SKM-1 treated with dmso at 0.1 percent for 144 hours (cell line): ENCODE data around the gene ADAMTS14.

Source experiments
- DNase-seq: peaks from one replicate; lab custom pipeline; 2025; ENCODE audit not compliant: unreplicated experiment; lab: John Stamatoyannopoulos, UW

ADAMTS14 gene

DNA sequence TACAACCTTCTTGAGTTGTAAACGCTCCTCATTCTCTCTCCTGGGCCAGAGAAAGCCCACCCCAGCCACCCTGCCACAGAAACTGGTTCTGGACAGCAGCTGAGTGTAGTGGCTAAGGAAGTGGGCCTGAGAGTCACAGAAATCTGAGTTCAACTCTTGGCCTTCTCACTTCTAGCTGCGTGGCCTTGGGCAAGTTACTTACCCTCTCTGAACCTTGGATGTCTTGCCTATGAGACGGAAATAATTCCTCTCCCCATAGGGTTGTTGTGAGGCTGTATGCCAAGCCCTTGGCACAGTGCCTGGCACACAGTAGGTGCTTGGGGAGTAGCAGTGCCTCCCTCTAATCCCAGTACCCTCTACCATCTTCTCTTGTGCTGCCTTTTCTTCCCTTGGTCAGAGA lies 51.5 kb downstream of the ADAMTS14 start:
- DNase-seq: no peak

DNA sequence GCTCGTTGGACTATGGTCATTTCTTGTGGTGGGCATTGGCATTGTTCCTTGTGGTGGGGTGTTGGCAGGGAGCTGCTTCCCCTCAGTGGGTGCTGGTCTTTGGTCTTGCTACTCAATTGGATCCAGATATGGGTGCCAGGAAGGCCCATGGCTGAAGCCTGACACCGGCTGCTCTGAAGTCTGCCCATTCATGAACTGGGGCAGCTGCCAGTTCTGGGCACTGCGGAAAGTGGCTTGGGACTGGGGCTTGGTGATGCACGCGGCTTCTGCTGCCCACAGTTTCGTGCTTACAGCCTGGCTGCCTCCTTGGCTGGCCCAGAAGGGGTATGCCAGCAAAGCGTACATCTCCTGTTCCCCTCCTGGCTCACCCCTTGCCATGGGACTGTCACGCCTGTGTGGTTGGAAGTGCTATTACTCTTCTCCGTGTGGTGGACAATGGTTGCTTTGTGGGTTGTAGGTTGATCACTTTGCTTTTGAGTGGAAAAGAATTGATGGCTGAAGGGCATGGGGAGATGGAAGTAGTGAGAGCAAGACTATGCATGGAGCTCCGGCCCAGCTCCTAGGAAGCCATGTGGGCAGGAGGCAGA lies 54.7 kb downstream of the ADAMTS14 start:
- no peak for DNase-seq

DNA sequence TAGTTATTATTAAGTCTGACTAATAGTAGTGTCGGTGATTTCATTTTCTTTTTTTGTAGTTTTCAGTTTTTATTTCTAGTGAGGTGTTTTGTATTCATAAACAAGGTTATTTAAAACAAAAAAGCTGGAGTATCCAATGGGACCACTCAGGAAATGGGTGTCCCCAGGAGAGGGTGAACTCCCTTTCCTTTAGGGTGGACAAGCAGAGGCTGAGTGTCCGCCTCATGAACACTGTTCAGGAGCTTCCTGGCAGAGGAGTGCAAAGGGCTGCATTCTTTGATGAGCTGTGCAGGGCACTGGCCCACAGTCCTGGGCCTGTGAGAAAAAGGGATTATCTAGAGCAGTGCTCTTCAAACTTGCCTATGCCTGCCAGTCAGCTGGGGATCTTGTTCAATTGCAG lies 56.0 kb downstream of the ADAMTS14 start:
- DNase-seq: no peak

DNA sequence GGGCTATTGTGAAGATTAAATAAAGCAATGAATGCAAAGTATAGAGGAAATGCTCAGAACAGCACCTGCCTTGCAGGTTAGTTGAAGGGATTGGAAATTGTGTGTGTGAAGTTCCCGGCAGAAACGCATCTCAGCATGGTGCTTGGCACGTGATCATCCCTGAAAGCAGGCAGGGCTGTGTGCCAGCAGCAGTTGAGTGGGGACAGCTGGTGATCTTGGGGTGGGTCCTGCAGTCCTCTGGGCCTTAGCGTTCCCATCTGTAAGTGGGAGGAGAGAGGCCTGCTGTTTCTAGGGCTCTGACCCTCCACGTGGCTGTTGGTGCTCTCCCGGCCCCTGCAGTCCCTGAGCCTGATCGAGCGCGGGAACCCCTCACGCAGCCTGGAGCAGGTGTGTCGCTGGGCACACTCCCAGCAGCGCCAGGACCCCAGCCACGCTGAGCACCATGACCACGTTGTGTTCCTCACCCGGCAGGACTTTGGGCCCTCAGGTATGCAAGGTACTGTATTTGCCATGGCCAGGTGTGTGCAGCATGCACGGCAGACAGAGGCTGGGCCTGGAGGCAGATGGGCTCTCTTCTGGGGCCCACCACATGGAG lies 57.6 kb downstream of the ADAMTS14 start:
- DNase-seq: no peak

DNA sequence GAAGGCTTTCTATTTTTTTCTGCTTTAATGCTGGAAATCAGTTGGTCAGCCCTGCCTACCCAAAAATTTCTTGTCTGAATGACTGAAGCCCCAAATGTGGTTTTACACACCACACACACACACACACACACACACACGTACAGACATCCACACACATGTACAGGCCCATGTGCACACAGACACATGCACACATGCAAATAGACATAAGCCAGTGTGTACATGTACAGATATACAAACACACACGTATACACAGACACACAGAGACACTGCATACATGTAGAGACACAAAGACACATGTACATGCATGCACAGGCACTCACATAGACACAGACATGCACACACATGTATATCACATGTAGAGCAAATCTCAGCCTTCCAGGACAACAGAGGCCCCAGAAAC lies 58.6 kb downstream of the ADAMTS14 start:
- DNase-seq: no peak

DNA sequence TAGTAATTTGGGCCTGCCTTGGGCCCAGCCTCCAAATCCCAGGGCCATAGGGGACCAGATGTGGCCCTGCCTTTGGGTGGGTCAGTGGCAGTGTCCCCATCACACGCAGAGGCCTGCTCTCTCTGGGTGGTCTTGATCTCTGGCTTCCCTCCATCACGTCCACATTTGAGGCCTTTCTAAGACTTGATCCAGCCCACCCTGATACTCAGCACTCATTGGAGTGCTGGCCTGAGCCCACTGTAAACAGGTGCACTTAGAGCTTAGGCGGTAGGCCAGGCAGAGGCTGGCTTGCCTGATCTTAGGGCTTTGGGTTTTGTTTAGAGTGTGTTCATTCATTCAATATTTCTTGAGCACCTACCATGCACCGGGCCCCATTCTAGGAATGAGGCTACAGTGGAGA lies 60.3 kb downstream of the ADAMTS14 start:
- DNase-seq: no peak

DNA sequence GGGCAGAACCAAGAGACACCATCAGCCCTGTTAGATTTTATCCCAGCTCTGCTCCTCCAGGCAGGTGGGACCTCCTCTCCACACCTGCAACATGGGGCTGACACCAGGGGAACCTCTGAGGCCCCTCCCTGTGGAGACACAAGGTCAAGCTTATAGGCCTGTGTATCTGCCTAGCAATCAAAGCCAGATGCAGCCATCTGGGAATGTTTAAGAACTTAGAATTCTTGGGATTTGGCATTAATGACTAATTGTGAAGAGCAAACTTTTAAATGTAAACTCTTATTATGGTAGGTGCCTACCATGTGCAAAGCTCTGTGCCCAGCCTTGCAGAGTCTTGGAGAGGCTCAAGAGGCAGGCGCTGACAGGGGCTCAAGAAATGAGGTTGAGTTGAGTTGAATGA lies 60.7 kb downstream of the ADAMTS14 start:
- DNase-seq: no peak

DNA sequence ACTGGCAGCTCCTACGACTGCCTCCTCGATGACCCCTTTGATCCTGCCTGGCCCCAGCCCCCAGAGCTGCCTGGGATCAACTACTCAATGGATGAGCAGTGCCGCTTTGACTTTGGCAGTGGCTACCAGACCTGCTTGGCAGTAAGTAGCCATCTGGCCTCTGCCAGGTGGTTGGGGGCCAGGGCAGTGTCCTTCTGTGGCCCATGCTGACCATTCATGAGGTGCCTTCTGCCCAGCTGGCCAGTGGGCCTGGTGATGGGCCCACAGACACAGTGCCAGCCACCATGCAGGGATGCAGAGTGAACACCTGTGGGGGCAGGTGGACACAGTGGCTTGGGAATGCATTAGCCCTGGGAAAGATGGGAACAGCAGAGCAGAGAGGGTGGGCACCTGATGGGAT lies 62.9 kb downstream of the ADAMTS14 start:
- DNase-seq: no peak

DNA sequence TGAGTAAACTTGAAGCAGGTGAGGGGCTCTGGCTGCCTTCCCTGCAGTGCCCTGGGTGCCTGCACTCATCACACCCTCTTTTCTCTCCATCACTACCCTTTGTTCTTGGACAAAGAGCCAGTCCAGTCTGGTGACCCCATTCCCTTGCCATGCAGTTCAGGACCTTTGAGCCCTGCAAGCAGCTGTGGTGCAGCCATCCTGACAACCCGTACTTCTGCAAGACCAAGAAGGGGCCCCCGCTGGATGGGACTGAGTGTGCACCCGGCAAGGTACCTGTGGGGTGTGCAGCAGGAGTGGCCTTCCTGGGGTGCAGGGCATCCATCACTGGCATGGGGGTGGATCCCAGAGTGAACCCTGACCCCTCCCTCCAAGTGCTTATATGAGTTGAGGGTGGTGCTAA lies 64.2 kb downstream of the ADAMTS14 start:
- no peak for DNase-seq

DNA sequence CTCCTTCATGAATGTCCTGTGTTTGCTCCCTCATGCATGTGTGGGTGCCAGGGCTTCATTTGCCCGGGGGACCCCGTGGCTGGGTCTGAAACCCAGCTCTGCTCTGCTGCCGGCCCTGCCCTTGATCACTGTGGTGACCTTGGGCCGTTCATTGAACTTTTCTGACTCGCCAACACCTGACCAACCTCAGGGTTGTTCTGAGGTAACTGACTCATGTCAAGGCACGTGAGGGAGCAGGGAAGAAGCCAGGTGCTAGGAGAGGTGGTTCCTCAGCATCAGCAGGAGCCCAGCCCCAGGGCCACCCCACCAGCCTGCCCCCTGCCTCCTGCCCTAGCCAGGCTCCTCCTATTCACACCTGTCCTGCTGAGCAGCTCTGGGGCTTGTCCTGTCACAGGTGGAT lies 64.9 kb downstream of the ADAMTS14 start:
- DNase-seq: no peak

DNA sequence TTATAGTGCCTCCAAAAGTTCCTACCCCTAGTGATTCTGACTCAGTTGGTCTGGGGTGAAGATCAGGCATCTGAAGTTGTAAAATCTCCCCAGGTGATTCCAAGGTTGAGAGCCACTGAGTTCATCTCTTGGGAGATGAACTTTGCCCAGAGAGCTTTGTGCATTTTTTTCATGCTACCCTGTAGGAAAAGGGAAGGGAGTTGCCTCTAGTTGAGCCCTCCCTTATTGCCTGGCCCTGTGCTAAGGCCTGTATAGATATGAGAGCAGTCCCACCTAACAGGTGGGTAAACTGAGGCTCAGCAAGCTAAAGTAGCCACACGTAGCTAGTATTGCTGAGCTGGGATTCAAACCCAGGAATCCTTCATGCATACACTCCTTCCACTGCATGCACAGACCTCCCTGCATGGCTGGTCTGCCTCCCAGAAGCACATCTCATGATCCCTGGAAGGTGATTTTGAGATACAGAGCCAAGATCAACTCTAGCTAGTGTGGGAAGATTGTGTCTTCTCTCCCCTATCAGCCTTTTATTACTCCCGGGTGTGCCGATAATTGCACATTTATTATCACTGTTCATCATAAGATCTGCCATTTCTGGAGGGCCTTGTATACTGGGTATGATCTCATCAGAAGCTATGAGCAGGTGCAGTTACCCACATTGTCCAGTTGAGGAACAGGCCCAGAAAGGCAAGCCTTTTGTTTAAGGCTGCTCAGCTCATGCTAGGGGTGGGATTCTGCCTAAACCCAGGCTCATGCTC lies 65.9 kb downstream of the ADAMTS14 start:
- no peak for DNase-seq

DNA sequence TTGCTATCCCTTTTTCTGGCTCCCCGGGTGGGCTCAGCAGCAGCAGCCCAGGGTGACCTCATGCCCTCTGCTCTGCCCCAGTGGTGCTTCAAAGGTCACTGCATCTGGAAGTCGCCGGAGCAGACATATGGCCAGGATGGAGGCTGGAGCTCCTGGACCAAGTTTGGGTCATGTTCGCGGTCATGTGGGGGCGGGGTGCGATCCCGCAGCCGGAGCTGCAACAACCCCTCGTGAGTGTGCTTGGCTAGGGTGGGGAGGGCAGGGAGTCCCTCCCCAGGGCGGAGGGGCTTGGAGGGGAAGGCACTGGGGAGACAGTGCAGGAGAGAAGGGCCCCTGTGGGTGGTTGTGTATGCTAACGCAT lies 66.4 kb downstream of the ADAMTS14 start:
- no peak for DNase-seq

DNA sequence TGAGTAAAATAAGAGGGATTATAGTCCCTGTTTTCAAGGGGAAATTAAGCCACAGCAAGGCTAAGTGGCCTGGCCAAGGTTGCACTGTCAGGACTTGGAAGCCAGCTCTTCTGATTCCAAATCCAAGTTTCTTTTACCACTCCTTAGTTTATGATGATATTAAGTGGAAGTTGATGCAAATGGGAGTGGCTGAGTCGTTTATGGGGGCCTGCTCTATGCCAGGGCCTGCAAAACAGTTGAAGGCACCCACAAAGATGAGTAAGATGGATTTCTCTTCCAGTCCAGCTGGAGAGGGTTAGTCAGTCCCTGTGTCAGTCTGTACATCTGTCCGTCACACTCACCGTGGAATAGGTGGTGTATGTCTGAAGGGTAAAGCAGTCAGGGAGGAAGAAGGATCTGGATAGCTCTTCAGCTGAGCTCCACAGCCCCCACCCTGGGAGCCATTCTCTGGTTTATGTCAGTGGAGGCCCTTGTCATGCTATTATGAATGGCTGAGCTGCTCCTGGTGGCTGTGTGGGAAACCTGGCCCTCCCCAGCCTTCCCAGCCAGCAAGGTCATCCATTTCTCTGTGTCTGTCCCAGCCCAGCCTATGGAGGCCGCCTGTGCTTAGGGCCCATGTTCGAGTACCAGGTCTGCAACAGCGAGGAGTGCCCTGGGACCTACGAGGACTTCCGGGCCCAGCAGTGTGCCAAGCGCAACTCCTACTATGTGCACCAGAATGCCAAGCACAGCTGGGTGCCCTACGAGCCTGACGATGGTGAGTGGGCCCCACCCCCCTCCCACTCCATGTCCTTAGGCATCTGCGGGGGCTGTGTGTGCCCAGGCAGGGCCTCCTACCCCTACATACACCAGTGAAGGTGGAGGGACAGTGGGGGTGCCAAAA lies 68.3 kb downstream of the ADAMTS14 start:
- no peak for DNase-seq

DNA sequence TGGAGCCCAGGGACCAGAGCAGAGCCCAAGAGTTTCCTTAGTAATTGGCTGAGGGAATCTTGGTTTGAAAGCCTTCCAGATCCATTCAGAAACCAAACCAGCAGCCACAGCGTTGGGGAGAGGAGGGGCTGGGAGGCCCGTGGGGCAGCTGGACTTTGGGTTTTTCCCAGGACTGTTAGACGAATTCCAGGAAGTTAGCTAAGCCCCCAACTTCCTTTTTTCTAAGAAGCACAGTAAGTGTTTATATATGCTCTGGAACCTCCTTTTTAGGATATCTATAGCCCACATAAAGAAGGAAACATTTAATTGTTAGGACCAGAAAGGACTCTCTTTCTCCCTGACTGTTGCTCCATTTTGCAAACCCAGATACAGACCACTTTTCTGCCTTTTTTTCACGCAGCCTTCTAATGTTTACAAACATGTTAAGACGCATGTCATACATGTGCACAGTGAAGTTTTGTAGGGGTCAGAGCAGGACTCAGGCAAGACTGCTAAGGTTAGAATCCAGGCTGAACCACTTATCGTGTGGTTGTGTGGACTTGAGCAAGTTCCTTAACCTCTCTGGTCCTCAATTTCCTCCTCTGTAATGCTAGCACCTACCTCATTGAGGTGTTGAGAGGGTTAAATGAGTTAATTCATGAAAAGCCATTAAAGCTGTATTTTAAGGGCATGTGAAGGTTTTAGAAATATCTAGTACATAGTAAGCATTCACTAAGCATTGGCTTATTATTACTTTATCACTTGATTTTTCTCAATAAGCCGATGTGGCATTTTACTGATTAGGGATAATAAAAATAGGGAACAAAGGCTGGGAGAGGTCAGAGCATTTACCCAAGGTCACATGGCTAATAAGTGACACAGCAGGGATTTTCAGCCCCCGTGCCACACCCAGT lies 70.5 kb downstream of the ADAMTS14 start:
- DNase-seq: peak; percentile 21

DNA sequence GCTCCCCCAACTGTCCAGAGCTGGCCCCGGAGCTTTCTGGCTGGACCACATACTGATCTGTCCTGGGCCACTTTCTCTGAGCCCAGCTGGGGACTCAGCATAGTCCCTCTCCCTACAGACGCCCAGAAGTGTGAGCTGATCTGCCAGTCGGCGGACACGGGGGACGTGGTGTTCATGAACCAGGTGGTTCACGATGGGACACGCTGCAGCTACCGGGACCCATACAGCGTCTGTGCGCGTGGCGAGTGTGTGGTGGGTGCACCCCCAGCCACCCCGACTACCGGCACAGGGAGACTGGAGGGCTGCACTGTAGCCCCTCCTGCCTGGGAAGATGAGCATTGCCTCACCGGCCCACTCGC lies 71.1 kb downstream of the ADAMTS14 start:
- no peak for DNase-seq

DNA sequence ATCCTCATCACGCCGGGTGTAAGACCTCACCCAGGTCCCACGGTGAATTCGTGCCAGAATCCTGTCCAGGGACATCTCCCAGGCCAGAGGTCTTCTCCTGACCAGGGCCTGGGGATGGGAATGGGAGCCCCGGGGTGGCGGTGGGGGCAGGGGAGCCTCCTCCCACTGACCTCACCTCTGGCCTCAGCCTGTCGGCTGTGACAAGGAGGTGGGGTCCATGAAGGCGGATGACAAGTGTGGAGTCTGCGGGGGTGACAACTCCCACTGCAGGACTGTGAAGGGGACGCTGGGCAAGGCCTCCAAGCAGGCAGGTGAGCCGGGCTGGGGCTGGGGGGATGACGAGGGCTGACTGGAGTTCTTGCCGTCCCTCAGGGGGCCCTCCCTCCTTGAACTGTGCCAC lies 71.6 kb downstream of the ADAMTS14 start:
- DNase-seq: no peak

DNA sequence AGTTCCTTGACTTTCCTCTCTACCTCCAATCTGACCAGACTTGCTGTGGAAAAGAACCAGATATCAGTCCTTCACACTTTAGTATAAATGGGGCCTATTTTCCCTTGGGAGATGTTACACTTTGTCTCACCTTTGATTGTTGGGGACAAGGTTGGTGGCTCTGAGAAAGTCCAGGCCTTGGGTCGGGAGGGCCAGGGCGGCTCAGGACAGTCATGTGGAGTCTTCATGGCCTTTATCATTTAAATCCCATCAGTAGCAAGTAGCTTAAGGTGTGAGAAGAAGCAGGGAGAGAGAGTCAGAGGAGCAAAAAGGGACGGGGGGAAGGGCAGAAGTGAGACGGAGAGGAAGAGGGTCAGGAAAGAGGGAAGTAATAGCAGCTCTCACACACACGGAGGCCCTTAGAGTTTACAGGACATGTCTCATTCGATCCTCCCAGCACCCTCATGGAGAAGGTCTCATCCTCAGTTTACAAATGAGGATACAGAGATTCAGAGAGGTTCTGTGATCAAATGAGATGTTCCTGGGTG lies 72.4 kb downstream of the ADAMTS14 start:
- peak; percentile 69 for DNase-seq

DNA sequence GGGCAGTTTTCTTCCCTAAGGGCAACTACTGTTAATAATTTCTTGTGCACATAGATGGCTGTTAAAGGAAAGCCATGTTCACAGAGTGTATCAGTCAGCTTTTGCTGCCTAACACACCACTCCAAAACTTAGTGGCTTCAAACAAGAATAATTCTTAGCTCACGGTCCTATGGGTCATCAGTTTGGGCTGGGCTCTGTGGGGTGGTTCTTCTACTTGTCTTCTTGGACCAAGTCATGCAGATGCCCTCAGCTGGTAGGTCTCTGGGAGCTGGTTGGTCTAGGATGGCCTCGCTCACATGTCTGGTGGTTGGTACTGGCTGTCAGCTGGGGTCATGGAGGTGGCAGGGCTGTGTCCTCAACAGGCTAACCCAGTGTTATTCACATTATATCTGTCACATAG lies 73.2 kb downstream of the ADAMTS14 start:
- DNase-seq: no peak

DNA sequence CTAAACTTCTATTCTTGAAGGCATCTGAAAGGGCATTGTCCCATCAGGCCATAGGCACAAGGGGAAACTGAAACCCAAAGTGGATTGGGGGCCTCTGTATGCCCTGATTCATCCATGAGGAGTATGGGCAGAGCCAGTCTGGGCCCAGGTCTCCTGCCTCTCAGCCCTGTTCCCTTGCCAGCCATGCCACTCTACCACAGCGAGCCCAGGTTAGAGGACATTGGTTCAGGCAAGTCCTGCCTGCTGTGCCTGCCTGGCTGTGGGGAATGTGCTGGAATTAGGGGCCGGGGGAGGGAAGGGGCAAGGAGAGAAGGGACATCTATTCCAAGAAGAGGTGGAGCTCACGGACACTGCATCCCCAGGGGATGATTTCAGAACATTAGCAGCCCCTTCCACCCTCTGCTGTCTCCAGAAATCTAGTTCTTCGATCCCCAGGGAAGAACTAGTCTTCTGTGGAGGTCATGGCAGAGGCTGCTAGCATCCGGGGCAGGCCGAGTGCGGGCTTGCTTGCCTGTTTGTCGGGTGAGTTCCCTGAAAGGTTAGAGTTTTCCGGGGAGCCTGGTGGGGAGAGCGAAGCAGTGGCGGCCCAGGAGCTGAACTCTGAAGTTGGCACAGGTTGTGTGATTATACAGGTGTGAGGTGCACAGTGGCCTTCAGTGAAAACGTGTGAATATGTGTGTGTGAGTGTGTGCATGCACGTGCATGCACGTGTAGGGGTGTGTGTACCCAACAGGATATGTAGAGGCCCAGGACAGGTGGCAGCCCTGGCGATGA lies 75.1 kb downstream of the ADAMTS14 start:
- DNase-seq: no peak

DNA sequence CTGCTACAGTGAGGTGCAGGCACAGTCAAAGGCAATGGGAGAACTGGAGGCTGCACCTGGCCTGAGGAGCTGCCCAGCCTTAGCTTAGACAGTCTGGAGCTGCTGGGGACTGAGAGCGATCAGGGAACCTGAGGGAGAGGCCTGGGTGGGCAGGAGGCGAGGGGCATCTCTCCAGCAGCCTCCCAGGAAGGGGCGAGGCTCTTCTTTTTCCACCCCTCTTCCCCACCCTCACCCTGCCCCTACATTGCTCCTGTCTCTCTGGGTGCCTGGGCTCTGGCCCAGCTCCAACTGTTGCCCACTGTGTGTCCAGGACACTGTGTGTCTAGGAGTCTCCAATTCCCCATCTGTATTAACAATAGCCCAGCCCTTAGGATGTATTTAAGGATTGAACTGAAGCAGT lies 76.0 kb downstream of the ADAMTS14 start:
- DNase-seq: no peak
